Activated T-helper 1 cell treated with anti-CD3 and anti-CD28 coated beads, Interleukin-12 subunit alpha, Interleukin-12 subunit beta, Interleukin-2, Interleukin-4 antibody, amounts not matched to agents 30 ng/mL and 10 ng/mL and 1 ng/mL, durations not matched to agents 14 hours and 24 hours and 36 hours (primary cell): ENCODE measurements around the gene OPHN1. TPM values are rescaled to one million over a fixed set of nuclear protein-coding genes. Genes with fewer than 3 reads are reported as not detected.

Experiments used
- DNase-seq: peaks from one replicate; pipeline ENCODE4 v3.0.0; 2021; ENCODE audit warnings: low spot score
- H3K27ac Mint-ChIP-seq: one replicate; pipeline ENCODE4 v1.8.0; 2021; ENCODE audit warnings: mild to moderate bottlenecking, mixed read lengths
- H3K27me3 Mint-ChIP-seq: one replicate; pipeline ENCODE4 v1.8.0; 2022; ENCODE audit warnings: mild to moderate bottlenecking, moderate library complexity, mixed read lengths; ENCODE audit not compliant: insufficient read depth
- H3K36me3 Mint-ChIP-seq: one replicate; pipeline ENCODE4 v1.8.0; 2021; ENCODE audit warnings: low read depth, mixed read lengths
- H3K4me1 Mint-ChIP-seq: one replicate; pipeline ENCODE4 v1.8.0; 2021; ENCODE audit warnings: low read depth, mixed read lengths
- H3K4me3 Mint-ChIP-seq: one replicate; pipeline ENCODE4 v1.8.0; 2021; ENCODE audit warnings: mild to moderate bottlenecking, moderate library complexity, mixed read lengths
- H3K9me3 Mint-ChIP-seq: one replicate; pipeline ENCODE4 v1.8.0; 2021; ENCODE audit warnings: mixed read lengths
- intact Hi-C: fragments of 100-400 bp; cut with micrococcal nuclease; formaldehyde crosslinking; loops from one replicate; pipeline ENCODE4 v1.15.1; 2024
- total RNA-seq: library from RNA; stranded (reverse); gene quantifications from 2 replicates; pipeline ENCODE4 v1.2.3, GENCODE V29; 2022

OPHN1 gene
- total RNA-seq, 1 donor from 2014 or later = 0.03 TPM

DNA sequence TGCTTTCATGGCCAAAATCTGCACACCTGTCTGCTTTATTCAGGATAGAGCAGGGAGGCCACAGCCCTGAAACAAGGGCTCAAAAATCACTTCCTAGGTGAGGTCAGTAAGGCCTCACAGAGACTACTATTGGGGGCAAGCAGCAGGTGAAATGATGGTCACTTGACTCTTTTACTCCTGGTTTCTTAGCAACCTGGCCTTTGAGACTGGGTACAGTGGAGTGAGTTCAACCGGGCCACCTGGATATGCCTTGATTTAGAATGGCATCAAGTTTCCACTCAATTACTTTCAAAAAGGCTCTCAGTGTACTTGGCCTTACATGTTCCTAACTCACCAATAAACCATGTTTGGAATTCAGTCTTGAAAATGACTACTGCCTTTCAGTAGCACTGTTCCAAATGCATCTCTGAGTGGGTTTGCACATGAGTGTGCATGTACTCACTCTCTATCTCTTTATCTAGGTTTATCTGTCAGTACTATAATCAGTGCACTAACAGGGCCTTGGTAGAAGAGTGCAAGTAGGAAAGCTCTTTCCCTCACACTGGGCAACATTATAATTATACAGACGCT, 388.2 kb downstream of the OPHN1 start:
- intact Hi-C loops = no loop called here
- Mint-ChIP-seq H3K4me1 (no peaks in the 10 kb centered on the region), H3K9me3 (no peaks in the 10 kb centered on the region)

GRCh38 chrX:68043713-68044438, 389.4 kb downstream of the OPHN1 start:
- Mint-ChIP-seq H3K27ac (no peak overlapping the region), H3K27me3 (no peaks in the 10 kb centered on the region), H3K4me3 (no peak overlapping the region), H3K9me3 (no peaks in the 10 kb centered on the region), H3K36me3 (no peaks in the 10 kb centered on the region), H3K4me1 (no peaks in the 10 kb centered on the region)
- DNase-seq = no peak
- intact Hi-C loops = no loop called here

More for the DNA sequence above, 388.2 kb downstream of the OPHN1 start:
- Mint-ChIP-seq H3K4me3 (no peak overlapping the region), H3K27me3 (no peaks in the 10 kb centered on the region), H3K27ac (no peak overlapping the region), H3K36me3 (no peaks in the 10 kb centered on the region)
- no peak for DNase-seq

GRCh38 chrX:68041110-68041509, 392.2 kb downstream of the OPHN1 start:
- Mint-ChIP-seq H3K9me3 (no peaks in the 10 kb centered on the region), H3K4me3 (no peak overlapping the region), H3K27ac (no peak overlapping the region), H3K36me3 (no peaks in the 10 kb centered on the region), H3K4me1 (no peaks in the 10 kb centered on the region), H3K27me3 (no peaks in the 10 kb centered on the region)
- DNase-seq = no peak
- intact Hi-C loops = no loop called here

DNA sequence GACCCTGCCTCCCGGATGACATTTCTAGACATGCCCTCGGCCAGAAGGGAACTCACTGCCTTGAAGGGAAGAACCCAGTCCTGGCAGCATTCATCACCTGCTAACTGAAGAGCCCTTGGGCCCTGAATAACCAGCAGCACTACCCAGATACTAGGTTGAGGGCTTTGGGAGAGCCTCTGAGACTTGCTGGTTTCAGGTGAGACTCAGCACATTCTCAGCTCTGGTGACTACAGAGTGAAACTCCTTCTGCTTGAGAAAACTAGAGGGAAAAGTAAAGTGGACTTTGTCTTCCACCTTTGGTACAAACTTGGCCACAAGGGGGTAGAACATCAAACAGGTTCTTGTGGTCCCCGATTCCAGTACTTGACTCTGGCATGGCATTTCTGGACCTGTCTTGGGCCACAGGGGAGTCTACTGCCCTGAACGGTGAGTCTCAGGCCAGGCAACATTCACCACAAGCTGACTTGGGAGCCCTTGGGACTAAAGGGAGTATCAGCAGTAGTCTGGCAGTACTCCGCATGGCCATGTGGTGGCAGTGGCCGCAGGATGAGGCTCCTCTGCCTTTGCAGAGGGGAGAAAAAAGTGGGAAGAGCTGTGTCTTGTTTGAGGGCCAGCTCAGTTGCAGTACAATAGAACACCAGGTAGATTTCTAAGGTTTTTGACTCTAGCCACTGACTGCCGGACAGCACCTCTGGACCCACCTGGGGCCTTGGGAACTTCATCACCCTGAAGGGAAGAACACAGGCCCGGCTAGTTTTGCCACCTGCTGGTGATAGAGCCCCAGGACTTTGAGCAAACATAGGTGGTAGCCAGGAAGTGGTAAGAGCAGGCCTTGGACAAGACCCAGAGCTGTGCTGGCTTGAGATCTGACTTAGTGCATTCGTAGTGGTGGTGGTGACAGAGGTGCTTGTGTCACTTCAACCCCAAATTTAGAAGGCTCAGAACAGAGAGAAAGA, 414.8 kb downstream of the OPHN1 start:
- no peaks in the 10 kb centered on the region for H3K36me3 Mint-ChIP-seq
- no peaks in the 10 kb centered on the region for H3K4me1 Mint-ChIP-seq
- no peak overlapping the region for H3K27ac Mint-ChIP-seq
- no peak for DNase-seq
- no peaks in the 10 kb centered on the region for H3K27me3 Mint-ChIP-seq
- intact Hi-C loops = no loop called here
- peaks cover 5% of the 10 kb centered on the region for H3K9me3 Mint-ChIP-seq
- H3K4me3 Mint-ChIP-seq = no peak overlapping the region

DNA sequence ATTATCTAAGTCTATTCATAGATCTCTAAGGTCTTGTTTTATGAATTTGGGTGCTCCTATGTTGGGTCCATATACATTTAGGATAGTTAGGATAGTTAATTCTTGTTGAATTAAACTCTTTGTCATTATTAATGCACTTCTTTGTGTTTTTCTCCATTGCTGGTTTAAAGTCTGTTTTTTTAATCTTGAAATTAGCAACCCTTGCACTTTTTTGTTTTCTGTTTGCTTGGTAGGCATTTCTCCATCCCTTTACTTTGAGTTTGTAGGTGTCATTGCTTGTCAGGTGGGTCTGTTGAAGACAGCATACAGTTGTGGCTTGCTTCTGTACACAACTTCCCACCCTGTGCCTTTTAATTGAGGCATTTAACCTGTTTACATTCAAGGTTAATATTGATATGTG, 434.8 kb downstream of the OPHN1 start:
- Mint-ChIP-seq H3K27ac (no peak overlapping the region), H3K9me3 (peaks cover 17% of the 10 kb centered on the region)
- intact Hi-C loops = no loop called here

More for the DNA sequence above, 434.8 kb downstream of the OPHN1 start:
- Mint-ChIP-seq H3K4me1 (no peaks in the 10 kb centered on the region), H3K27me3 (no peaks in the 10 kb centered on the region), H3K36me3 (no peaks in the 10 kb centered on the region), H3K4me3 (no peak overlapping the region)
- DNase-seq = no peak

Other genes with a start within 250 kb of the OPHN1 start
- 20.5 and 23.6 TPM in 2 replicates for gene YIPF6, start 65.6 kb upstream of the OPHN1 start, total RNA-seq
- gene STARD8, start 214.2 kb upstream of the OPHN1 start, total RNA-seq = 2.3 and 2.6 TPM in 2 replicates